GM23248 (cell line): ENCODE results near the gene EHD4. TPM values are rescaled to one million over a fixed set of nuclear protein-coding genes. Genes with fewer than 3 reads are reported as not detected.

Experiments used
- DNase-seq: peaks from one replicate; pipeline ENCODE4 v3.0.0-alpha.2; 2015
- H2AFZ ChIP-seq: fragments of 200-600 bp; sonication (generic); 2 replicates; pipeline ENCODE4 v1.6.1; 2016; ENCODE audit warnings: antibody characterized with exemption
- H3F3A ChIP-seq: fragments of 200-600 bp; sonication (generic); 2 replicates; pipeline ENCODE4 v1.6.1; 2016; ENCODE audit warnings: mild to moderate bottlenecking, antibody characterized with exemption, mixed run types; ENCODE audit not compliant: insufficient read depth
- H3K27ac ChIP-seq: fragments of 200-600 bp; sonication (generic); 2 replicates; pipeline ENCODE4 v1.5.1; 2016; ENCODE audit warnings: mild to moderate bottlenecking
- H3K27me3 ChIP-seq: fragments of 200-600 bp; sonication (generic); replicated peaks from 2 replicates; pipeline ENCODE4 v1.6.1; 2016; ENCODE audit warnings: mild to moderate bottlenecking; ENCODE audit not compliant: insufficient read depth
- H3K36me3 ChIP-seq: fragments of 200-600 bp; sonication (generic); 2 replicates; pipeline ENCODE4 v1.6.1; 2016; ENCODE audit warnings: low read depth, mild to moderate bottlenecking
- H3K4me1 ChIP-seq: fragments of 200-600 bp; sonication (generic); 2 replicates; pipeline ENCODE4 v1.6.1; 2016; ENCODE audit warnings: mild to moderate bottlenecking; ENCODE audit not compliant: insufficient read depth
- H3K4me2 ChIP-seq: fragments of 200-600 bp; sonication (generic); one replicate; pipeline ENCODE4 v1.6.1; 2016; ENCODE audit warnings: mild to moderate bottlenecking; ENCODE audit not compliant: unreplicated experiment
- H3K4me3 ChIP-seq: fragments of 200-600 bp; sonication (generic); 2 replicates; pipeline ENCODE4 v1.5.1; 2016; ENCODE audit warnings: mild to moderate bottlenecking
- H3K79me2 ChIP-seq: fragments of 200-600 bp; sonication (generic); 2 replicates; pipeline ENCODE4 v1.6.1; 2016; ENCODE audit warnings: mild to moderate bottlenecking; ENCODE audit not compliant: insufficient read depth
- H3K9ac ChIP-seq: fragments of 200-600 bp; sonication (generic); 2 replicates; pipeline ENCODE4 v1.6.1; 2016; ENCODE audit warnings: mild to moderate bottlenecking
- H3K9me2 ChIP-seq: fragments of 200-600 bp; sonication (generic); 2 replicates; pipeline ENCODE4 v1.6.1; 2016; ENCODE audit warnings: mixed run types, mild to moderate bottlenecking, moderate library complexity; ENCODE audit not compliant: insufficient read depth
- H3K9me3 ChIP-seq: fragments of 200-600 bp; sonication (generic); one replicate; pipeline ENCODE4 v1.6.1; 2017; ENCODE audit warnings: low read depth
- H4K20me1 ChIP-seq: fragments of 200-600 bp; sonication (generic); 2 replicates; pipeline ENCODE4 v1.6.0; 2016; ENCODE audit not compliant: insufficient read depth
- EZH2 ChIP-seq: fragments of 200-600 bp; sonication (generic); IDR thresholded peaks from 2 replicates; pipeline ENCODE4 v1.6.1; 2018; ENCODE audit warnings: antibody characterized with exemption, mild to moderate bottlenecking; ENCODE audit not compliant: insufficient read depth, poor library complexity, severe bottlenecking
- EZH2phosphoT487 ChIP-seq: fragments of 200-600 bp; sonication (generic); IDR thresholded peaks from 2 replicates; pipeline ENCODE4 v1.6.1; 2018; ENCODE audit warnings: antibody characterized with exemption, moderate library complexity, mild to moderate bottlenecking, low read depth; ENCODE audit not compliant: insufficient read depth
- WGBS, 2 experiments: methylation state at CpG; one replicate each; pipeline ENCODE4 v1.1.6; 2015 to 2017; ENCODE audit warnings: low lambda C conversion rate in 2 of 2, low coverage in 1 of 2; ENCODE audit errors: missing lambda C conversion rate in 2 of 2; 5-methylcytosine and 5-hydroxymethylcytosine counted together
- in situ Hi-C: fragments of 300-500 bp; cut with MboI; formaldehyde crosslinking; loops from 2 replicates; pipeline ENCODE4 v1.15.0; 2020
- polyA plus RNA-seq: library from polyadenylated mRNA; unstranded; fragments of >200 nt; fragmentation: Nextera tagmentation; extraction: Ambion mirVana; gene quantifications from 2 replicates; pipeline ENCODE4 v1.2.1, GENCODE V29; 2016
- total RNA-seq: library from RNA; depleted of rRNA; stranded (reverse); fragments of >200 nt; shearing (Covaris generic); gene quantifications from 2 replicates; pipeline ENCODE4 v1.2.3, GENCODE V29; 2014

Gene EHD4
- total and polyA plus RNA-seq, 2 experiments from 2014 or later: 17.7 to 18.7 TPM

- 30 to 39% methylated on average over 8 of the region's 8 CpGs for WGBS, 2 experiments
- Histone ChIP-seq H3K4me2 (no peak overlapping the region), H4K20me1 (no peaks in the 10 kb centered on the region), H3K9me3 (no peaks in the 10 kb centered on the region), H3K27me3 (no peaks in the 10 kb centered on the region), H3K4me3 (no peak overlapping the region), H3K4me1 (no peaks in the 10 kb centered on the region), H3K9me2 (no peaks in the 10 kb centered on the region), H3F3A (0 out of 2 replicates have a peak, but pooled peaks cover 3% of the 10 kb centered on the region), H3K9ac (no peak overlapping the region), H3K27ac (no peak overlapping the region), H3K36me3 (no peaks in the 10 kb centered on the region; the same call in 1 of the 2 replicates), H3K79me2 (no peaks in the 10 kb centered on the region), H2AFZ (no peak overlapping the region)
- no peak for DNase-seq
- no peak for TF ChIP-seq EZH2
- in situ Hi-C loops: no loop called here
These were observed 122.5 kb downstream of the EHD4 start for GRCh38 chr15:41849861-41850260.

- 61 to 70% methylated on average over 6 of the region's 6 CpGs for WGBS, 2 experiments
- no peaks in the 10 kb centered on the region for H3K9me3 ChIP-seq
- no peak overlapping the region for H3K4me2 ChIP-seq
- H3K4me3 ChIP-seq: no peak overlapping the region
- TF ChIP-seq EZH2phosphoT487: no peak
- TF ChIP-seq EZH2: no peak
- no peak overlapping the region for H3K9ac ChIP-seq
- no peaks in the 10 kb centered on the region for H3K4me1 ChIP-seq
- H4K20me1 ChIP-seq: no peaks in the 10 kb centered on the region
- no peaks in the 10 kb centered on the region for H3K9me2 ChIP-seq
- H3F3A ChIP-seq: 0 out of 2 replicates have a peak, but pooled peaks cover 3% of the 10 kb centered on the region
- in situ Hi-C loops: no loop called here
- no peak overlapping the region for H2AFZ ChIP-seq
- no peaks in the 10 kb centered on the region for H3K27me3 ChIP-seq
- no peaks in the 10 kb centered on the region; the same call in 1 of the 2 replicates for H3K36me3 ChIP-seq
- DNase-seq: no peak
- no peak overlapping the region for H3K27ac ChIP-seq
- no peaks in the 10 kb centered on the region for H3K79me2 ChIP-seq
These were observed 123.2 kb downstream of the EHD4 start for GRCh38 chr15:41849204-41849603.

GRCh38 chr15:41848631-41849030, 123.7 kb downstream of the EHD4 start:
- TF ChIP-seq EZH2phosphoT487: no peak
- no peak for TF ChIP-seq EZH2
- Histone ChIP-seq H3K9ac (no peak overlapping the region), H3K27me3 (no peaks in the 10 kb centered on the region), H3F3A (0 out of 2 replicates have a peak, but pooled peaks cover 3% of the 10 kb centered on the region), H2AFZ (no peak overlapping the region), H3K4me2 (no peak overlapping the region), H3K36me3 (no peaks in the 10 kb centered on the region; the same call in 1 of the 2 replicates), H3K4me1 (no peaks in the 10 kb centered on the region), H3K79me2 (no peaks in the 10 kb centered on the region), H3K27ac (no peak overlapping the region), H4K20me1 (no peaks in the 10 kb centered on the region), H3K9me3 (no peaks in the 10 kb centered on the region), H3K4me3 (no peak overlapping the region), H3K9me2 (no peaks in the 10 kb centered on the region)
- in situ Hi-C loops: no loop called here
- 88 to 90% methylated on average over 10 of the region's 10 CpGs for WGBS, 2 experiments
- DNase-seq: no peak

- 93 to 97% methylated on average over 9 of the region's 9 CpGs for WGBS, 2 experiments
- Histone ChIP-seq H3F3A (0 out of 2 replicates have a peak, but pooled peaks cover 3% of the 10 kb centered on the region), H4K20me1 (no peaks in the 10 kb centered on the region)
These were observed 124.4 kb downstream of the EHD4 start for GRCh38 chr15:41847981-41848380.

More at GRCh38 chr15:41847981-41848380, 124.4 kb downstream of the EHD4 start:
- H2AFZ ChIP-seq: no peak overlapping the region
- no peaks in the 10 kb centered on the region for H3K9me3 ChIP-seq
- H3K4me1 ChIP-seq: no peaks in the 10 kb centered on the region
- no peak overlapping the region for H3K9ac ChIP-seq
- no peaks in the 10 kb centered on the region for H3K79me2 ChIP-seq
- in situ Hi-C loops: no loop called here
- no peak overlapping the region for H3K4me2 ChIP-seq
- H3K4me3 ChIP-seq: no peak overlapping the region
- H3K27me3 ChIP-seq: no peaks in the 10 kb centered on the region
- H3K36me3 ChIP-seq: no peaks in the 10 kb centered on the region; the same call in 1 of the 2 replicates
- H3K9me2 ChIP-seq: no peaks in the 10 kb centered on the region
- no peak for TF ChIP-seq EZH2phosphoT487
- TF ChIP-seq EZH2: no peak
- DNase-seq: no peak
- H3K27ac ChIP-seq: no peak overlapping the region
